ENCODE data around the gene NRGN. TPM values are rescaled to one million over a fixed set of nuclear protein-coding genes. Genes with fewer than 3 reads are reported as not detected.

Gene NRGN
- polyA plus RNA-seq, 1 donor (not counting 4 experiments of a cell fraction or from before 2014, with no cell fraction given) = 0.97 TPM

DNA sequence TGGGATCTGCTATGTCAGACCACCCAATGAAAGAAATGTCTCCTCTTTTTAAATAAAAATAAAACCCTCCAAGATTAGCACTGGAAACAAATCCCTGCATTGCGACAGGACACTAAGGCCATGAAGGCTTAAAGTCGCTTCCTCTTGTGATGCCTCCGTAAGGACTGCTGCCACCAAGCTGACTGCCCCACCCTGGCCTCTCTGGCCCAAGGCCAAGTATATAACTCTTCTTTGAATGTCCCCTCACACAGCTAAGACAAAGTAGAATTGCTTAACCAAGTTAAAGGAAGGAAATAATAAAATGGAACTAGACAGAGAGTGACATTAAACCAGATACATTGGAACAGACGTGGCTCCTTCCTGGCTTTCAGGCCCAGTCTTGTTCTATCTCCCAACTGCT, 7.5 kb upstream of the NRGN start:
- H3K4me3 ChIP-seq (ENCODE audit: control insufficient read depth in 2 of 3, extremely low read depth in 1 of 3, insufficient read depth in 2 of 3, low read depth in 1 of 3, low read length in 3 of 3) = no peak overlapping the region
- no peak overlapping the region for H2AFZ ChIP-seq (ENCODE audit: control insufficient read depth, low read length)
- H3K9me3 ChIP-seq (ENCODE audit: control insufficient read depth, low read depth, low read length) = no peaks in the 10 kb centered on the region
- no peak overlapping the region for H3K9ac ChIP-seq (ENCODE audit: control insufficient read depth, extremely low read depth, insufficient read depth, low read length)
- no peaks in the 10 kb centered on the region for H3K4me1 ChIP-seq (ENCODE audit: control insufficient read depth, extremely low read depth, insufficient read depth, low read length)
- no peak overlapping the region for H3K27ac ChIP-seq (ENCODE audit: control insufficient read depth, insufficient read depth, low read length)
- no peaks in the 10 kb centered on the region for H4K20me1 ChIP-seq (ENCODE audit: control insufficient read depth, extremely low read depth, insufficient read depth, low read length)
- peaks cover 5% of the 10 kb centered on the region for H3K27me3 ChIP-seq (ENCODE audit: control insufficient read depth, extremely low read depth, insufficient read depth, low read length)
- no peak for FAIRE-seq
- no peaks in the 10 kb centered on the region for H3K36me3 ChIP-seq (ENCODE audit: control insufficient read depth in 2 of 2, extremely low read depth in 1 of 2, insufficient read depth in 2 of 2, low read length in 2 of 2)
- H3K79me2 ChIP-seq (ENCODE audit: control insufficient read depth, insufficient read depth, low read length) = no peaks in the 10 kb centered on the region
- dilution Hi-C loops (cut with MboI; ENCODE audit: extremely low pct_ligation_motif_present, low sequenced_read_pairs) = no loop called here
- DNase-seq (ENCODE audit: low read depth, low spot score) = no peak
- peaks cover 2% of the 10 kb centered on the region for H3K9me1 ChIP-seq (ENCODE audit: control insufficient read depth, extremely low read depth, insufficient read depth, low read length)
- no peak for TF ChIP-seq EZH2 (IDR thresholded peaks at IDR 0.05; ENCODE audit: low read length)
- TF ChIP-seq CTCF (optimal IDR thresholded peaks at IDR 0.05 in 1 of 3, IDR thresholded peaks at IDR 0.05 in 1 of 3, conservative IDR thresholded peaks at IDR 0.05 in 1 of 3; ENCODE audit: extremely low read depth in 1 of 3, insufficient read depth in 2 of 3, low read length in 3 of 3) = no peak
- H3K4me2 ChIP-seq (ENCODE audit: control insufficient read depth, extremely low read depth, insufficient read depth, low read depth, low read length) = no peak overlapping the region

DNA sequence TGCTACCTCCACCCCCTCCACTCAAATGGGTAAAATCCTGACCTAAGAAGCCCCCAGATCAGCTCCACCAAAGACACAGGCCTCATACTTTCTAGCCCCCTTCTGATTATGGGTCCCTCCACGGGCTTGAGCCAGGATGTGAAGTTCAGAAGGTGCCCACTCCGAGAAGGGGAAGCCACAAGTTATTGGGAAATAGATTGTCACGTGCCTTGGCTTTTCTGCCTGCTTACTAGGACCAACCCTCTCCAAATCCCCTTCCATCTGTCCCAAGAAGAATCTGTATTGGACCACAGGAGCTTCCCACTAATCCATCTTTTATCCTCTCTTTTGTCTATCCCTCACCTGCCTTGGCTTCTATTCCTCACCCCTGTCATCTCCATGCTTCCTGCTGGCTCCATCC, 3.0 kb upstream of the NRGN start:
- TF ChIP-seq CTCF (optimal IDR thresholded peaks at IDR 0.05 in 1 of 3, IDR thresholded peaks at IDR 0.05 in 1 of 3, conservative IDR thresholded peaks at IDR 0.05 in 1 of 3; ENCODE audit: extremely low read depth in 1 of 3, insufficient read depth in 2 of 3, low read length in 3 of 3) = no peak
- no peak for TF ChIP-seq EZH2 (IDR thresholded peaks at IDR 0.05; ENCODE audit: low read length)
- DNase-seq (ENCODE audit: low read depth, low spot score) = no peak
- Histone ChIP-seq H3K4me3 (ENCODE audit: control insufficient read depth in 2 of 3, extremely low read depth in 1 of 3, insufficient read depth in 2 of 3, low read depth in 1 of 3, low read length in 3 of 3) (no peak overlapping the region), H3K9me1 (ENCODE audit: control insufficient read depth, extremely low read depth, insufficient read depth, low read length) (no peaks in the 10 kb centered on the region), H3K27me3 (ENCODE audit: control insufficient read depth, extremely low read depth, insufficient read depth, low read length) (peaks cover 41% of the 10 kb centered on the region), H3K27ac (ENCODE audit: control insufficient read depth, insufficient read depth, low read length) (no peak overlapping the region), H3K9ac (ENCODE audit: control insufficient read depth, extremely low read depth, insufficient read depth, low read length) (no peak overlapping the region), H3K4me2 (ENCODE audit: control insufficient read depth, extremely low read depth, insufficient read depth, low read depth, low read length) (no peak overlapping the region), H3K9me3 (ENCODE audit: control insufficient read depth, low read depth, low read length) (no peaks in the 10 kb centered on the region), H4K20me1 (ENCODE audit: control insufficient read depth, extremely low read depth, insufficient read depth, low read length) (no peaks in the 10 kb centered on the region), H3K79me2 (ENCODE audit: control insufficient read depth, insufficient read depth, low read length) (no peaks in the 10 kb centered on the region), H2AFZ (ENCODE audit: control insufficient read depth, low read length) (no peak overlapping the region), H3K36me3 (ENCODE audit: control insufficient read depth in 2 of 2, extremely low read depth in 1 of 2, insufficient read depth in 2 of 2, low read length in 2 of 2) (no peaks in the 10 kb centered on the region), H3K4me1 (ENCODE audit: control insufficient read depth, extremely low read depth, insufficient read depth, low read length) (peaks cover 7% of the 10 kb centered on the region)
- dilution Hi-C loops (cut with MboI; ENCODE audit: extremely low pct_ligation_motif_present, low sequenced_read_pairs) = no loop called here
- FAIRE-seq = no peak

All from keratinocyte (primary cell).